Panc1 (cell line): ENCODE results near the gene VWA8.

ENCODE experiments used
- CTCF ChIP-seq: fragments of 450-650 bp; IDR thresholded peaks from 2 replicates; pipeline ENCODE4 v1.5.1; 2017; ENCODE audit warnings: mild to moderate bottlenecking
- REST ChIP-seq, 2 experiments: IDR thresholded peaks; 2 replicates each; pipeline ENCODE4 v1.6.1; 2011 to 2012; ENCODE audit warnings: low read depth in 2 of 2, control low read depth in 1 of 2, low read length in 1 of 2, mild to moderate bottlenecking in 1 of 2, moderate library complexity in 1 of 2; ENCODE audit not compliant: insufficient read depth in 1 of 2
- SIN3A ChIP-seq: IDR thresholded peaks from 2 replicates; pipeline ENCODE4 v1.6.1; 2012; ENCODE audit warnings: low read depth, mild to moderate bottlenecking, low read length, moderate library complexity, borderline replicate concordance; ENCODE audit not compliant: insufficient read depth

DNA sequence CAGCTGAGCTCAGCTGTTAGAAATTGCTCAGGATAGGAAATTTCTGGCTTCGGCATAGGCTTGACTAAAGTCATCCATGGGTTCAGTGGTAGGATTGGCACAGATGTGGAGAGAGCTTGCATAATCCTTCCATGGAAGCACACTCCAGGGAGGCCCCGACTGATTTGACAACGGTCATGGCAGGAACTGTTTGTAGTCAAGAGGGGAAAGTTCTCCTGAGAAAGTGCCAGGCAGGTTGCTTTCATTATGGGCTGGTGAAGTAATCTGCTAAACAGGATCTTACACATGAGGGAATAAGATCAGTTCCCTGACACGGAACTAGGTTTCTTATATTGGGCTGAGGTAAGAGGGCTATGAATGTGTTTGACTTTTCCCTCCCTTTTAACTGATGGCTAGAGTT, 383.5 kb downstream of the VWA8 start:
- TF ChIP-seq CTCF (no peak), REST (IDR thresholded peaks at IDR 0.05; ENCODE audit: insufficient read depth in 1 of 2, low read depth in 2 of 2, low read length in 1 of 2) (no peak), SIN3A (no peak)
